ENCODE data around the gene NEAT1.

NEAT1 gene

DNA sequence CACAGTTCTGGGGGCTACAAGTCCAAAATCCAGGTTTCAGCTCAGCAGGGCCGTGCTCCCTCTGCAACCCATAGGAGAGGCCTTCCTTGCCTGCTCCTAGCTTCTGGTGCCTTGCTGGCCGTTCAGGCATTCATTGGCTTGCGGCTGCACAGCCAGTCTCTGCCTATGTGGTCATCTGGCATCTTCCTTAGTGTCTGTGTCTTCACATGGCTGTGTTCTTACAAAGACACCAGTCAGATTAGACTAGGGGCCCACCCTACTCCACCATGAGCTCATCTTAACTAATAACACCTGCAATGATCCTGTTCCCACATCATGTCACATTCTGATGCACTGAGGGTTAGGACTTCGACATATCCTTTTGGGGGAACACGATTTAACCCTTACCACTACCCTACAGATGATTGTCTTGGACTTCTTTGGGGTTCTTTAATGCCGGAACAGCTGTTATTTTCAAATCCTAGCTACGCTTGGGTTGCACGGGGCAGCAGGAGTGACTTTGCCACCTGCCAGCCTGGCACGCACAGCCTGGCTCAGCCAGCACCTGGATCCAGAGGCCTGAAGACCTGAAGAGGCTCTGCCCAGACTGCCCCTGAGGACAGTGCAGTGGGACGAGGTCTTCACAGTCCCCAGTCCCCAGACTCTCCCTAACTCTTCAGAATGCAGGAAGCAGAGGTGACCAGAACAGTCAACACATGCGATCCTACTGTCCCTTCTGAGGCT, 7.7 kb upstream of the NEAT1 start:
- H2AFZ ChIP-seq (ENCODE audit: low read length): no peak overlapping the region
- H3K9ac ChIP-seq (ENCODE audit: low read depth, low read length, poor library complexity, severe bottlenecking): no peak overlapping the region
- H3K4me2 ChIP-seq (ENCODE audit: low read depth, low read length, poor library complexity, severe bottlenecking): no peak overlapping the region
- TF ChIP-seq, protein P1, sequence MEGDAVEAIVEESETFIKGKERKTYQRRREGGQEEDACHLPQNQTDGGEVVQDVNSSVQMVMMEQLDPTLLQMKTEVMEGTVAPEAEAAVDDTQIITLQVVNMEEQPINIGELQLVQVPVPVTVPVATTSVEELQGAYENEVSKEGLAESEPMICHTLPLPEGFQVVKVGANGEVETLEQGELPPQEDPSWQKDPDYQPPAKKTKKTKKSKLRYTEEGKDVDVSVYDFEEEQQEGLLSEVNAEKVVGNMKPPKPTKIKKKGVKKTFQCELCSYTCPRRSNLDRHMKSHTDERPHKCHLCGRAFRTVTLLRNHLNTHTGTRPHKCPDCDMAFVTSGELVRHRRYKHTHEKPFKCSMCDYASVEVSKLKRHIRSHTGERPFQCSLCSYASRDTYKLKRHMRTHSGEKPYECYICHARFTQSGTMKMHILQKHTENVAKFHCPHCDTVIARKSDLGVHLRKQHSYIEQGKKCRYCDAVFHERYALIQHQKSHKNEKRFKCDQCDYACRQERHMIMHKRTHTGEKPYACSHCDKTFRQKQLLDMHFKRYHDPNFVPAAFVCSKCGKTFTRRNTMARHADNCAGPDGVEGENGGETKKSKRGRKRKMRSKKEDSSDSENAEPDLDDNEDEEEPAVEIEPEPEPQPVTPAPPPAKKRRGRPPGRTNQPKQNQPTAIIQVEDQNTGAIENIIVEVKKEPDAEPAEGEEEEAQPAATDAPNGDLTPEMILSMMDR (conservative IDR thresholded peaks at IDR 0.05; ENCODE audit: low read length): no peak
- TF ChIP-seq EZH2phosphoT487 (IDR thresholded peaks at IDR 0.05; ENCODE audit: borderline replicate concordance): no peak
- H3K36me3 ChIP-seq (ENCODE audit: insufficient read depth, low read length): peaks cover 19% of the 10 kb centered on the region; the same call in 1 of the 2 replicates
- no peak overlapping the region for H3K4me3 ChIP-seq (ENCODE audit: low read length, poor library complexity, severe bottlenecking)
- H3K27me3 ChIP-seq (ENCODE audit: insufficient read depth, low read length, poor library complexity, severe bottlenecking): no peaks in the 10 kb centered on the region
- H3K9me3 ChIP-seq (ENCODE audit: insufficient read depth, low read depth, low read length): no peaks in the 10 kb centered on the region
- peaks cover 21% of the 10 kb centered on the region for H3K79me2 ChIP-seq (ENCODE audit: insufficient read depth, low read length)
- peaks cover 37% of the 10 kb centered on the region for H3K4me1 ChIP-seq (ENCODE audit: insufficient read depth, low read length, poor library complexity, severe bottlenecking)
- H4K20me1 ChIP-seq (ENCODE audit: insufficient read depth, low read length, poor library complexity, severe bottlenecking): no peaks in the 10 kb centered on the region
- H3K9me2 ChIP-seq (replicated peaks; ENCODE audit: low read depth, low read length): no peaks in the 10 kb centered on the region
- peaks cover 4% of the 10 kb centered on the region for H3F3A ChIP-seq (ENCODE audit: low read depth)

DNA sequence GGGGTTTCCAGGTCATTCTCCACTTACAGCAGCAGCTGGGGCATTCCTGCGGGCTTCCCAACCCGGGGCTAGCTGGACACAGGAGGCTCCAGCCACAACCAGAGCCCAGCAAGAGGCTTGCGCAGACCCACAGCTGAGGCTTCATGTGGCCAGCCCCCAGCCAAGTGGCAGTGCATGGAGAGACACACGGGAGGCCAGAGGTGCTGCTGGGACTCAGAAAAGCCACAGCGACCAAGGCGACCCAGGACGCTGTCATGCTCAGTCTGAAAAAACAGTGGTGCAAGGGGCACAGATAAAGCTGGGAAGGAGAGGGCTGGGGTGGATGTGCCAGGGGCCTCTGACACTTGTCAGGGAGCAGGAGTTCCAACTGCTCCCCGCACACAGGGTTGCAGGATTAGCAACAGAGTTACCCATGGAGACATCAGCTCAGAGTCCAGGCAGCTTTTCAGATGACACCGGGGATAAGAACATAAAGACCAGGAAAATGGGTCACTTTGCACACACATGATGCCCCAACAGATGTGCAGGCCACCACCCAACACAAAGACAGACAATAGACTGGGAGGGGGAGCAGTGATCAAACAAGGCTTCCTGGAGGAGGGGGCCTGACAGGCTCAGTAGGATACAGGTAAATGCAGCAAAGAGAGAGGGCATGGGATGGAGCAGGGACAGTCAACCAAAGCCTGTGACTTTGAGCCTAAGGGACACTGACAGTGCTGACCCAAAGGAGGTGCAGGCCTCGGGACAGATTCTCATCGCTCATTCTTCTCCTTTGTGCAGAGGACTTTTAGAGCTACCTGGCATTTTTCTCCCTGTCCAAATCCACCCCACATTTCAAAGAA, 6.9 kb upstream of the NEAT1 start:
- Histone ChIP-seq H2AFZ (ENCODE audit: low read length) (peak overlapping the region; percentile 91), H3K36me3 (ENCODE audit: insufficient read depth, low read length) (peaks cover 17% of the 10 kb centered on the region; the same call in 1 of the 2 replicates), H3K9me3 (ENCODE audit: insufficient read depth, low read depth, low read length) (no peaks in the 10 kb centered on the region), H3K4me1 (ENCODE audit: insufficient read depth, low read length, poor library complexity, severe bottlenecking) (peaks cover 45% of the 10 kb centered on the region), H3K4me3 (ENCODE audit: low read length, poor library complexity, severe bottlenecking) (peak overlapping the region; percentile 94), H3K79me2 (ENCODE audit: insufficient read depth, low read length) (peaks cover 24% of the 10 kb centered on the region), H3K9me2 (replicated peaks; ENCODE audit: low read depth, low read length) (no peaks in the 10 kb centered on the region), H4K20me1 (ENCODE audit: insufficient read depth, low read length, poor library complexity, severe bottlenecking) (no peaks in the 10 kb centered on the region), H3K9ac (ENCODE audit: low read depth, low read length, poor library complexity, severe bottlenecking) (peak overlapping the region; percentile 100), H3K27me3 (ENCODE audit: insufficient read depth, low read length, poor library complexity, severe bottlenecking) (no peaks in the 10 kb centered on the region), H3K4me2 (ENCODE audit: low read depth, low read length, poor library complexity, severe bottlenecking) (peak overlapping the region; percentile 99), H3F3A (ENCODE audit: low read depth) (peaks cover 4% of the 10 kb centered on the region)
- TF ChIP-seq, protein P1 (conservative IDR thresholded peaks at IDR 0.05; ENCODE audit: low read length): no peak
- TF ChIP-seq EZH2phosphoT487 (IDR thresholded peaks at IDR 0.05; ENCODE audit: borderline replicate concordance): no peak

DNA sequence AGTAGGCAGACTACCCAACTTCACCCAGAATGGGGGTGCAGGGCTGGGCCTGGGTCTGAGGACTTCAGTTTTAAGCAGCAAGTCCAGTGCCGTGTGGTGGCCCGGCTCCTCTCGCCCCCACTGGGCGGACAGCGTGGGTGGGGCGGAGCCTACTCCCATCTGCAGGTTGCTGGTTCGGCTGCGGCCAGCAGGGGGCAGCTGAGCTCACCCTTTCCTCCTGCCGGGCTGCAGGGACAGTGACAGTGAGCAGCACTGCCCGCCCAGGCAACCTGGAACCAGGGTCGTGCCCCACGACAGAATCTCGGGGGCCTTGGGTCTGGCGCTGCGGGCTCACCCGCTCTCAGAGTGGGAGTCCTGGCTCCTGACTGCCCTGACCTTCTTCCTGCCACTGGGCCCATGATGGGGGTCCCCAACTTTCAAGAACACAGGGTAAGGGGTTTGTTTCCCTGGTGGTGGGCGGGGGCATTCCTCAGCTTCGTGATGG, 6.2 kb upstream of the NEAT1 start:
- Histone ChIP-seq H3K9me2 (replicated peaks; ENCODE audit: low read depth, low read length) (no peaks in the 10 kb centered on the region), H2AFZ (ENCODE audit: low read length) (peak overlapping the region; percentile 91), H3K9ac (ENCODE audit: low read depth, low read length, poor library complexity, severe bottlenecking) (peak overlapping the region; percentile 100), H3K4me2 (ENCODE audit: low read depth, low read length, poor library complexity, severe bottlenecking) (peak overlapping the region; percentile 99), H4K20me1 (ENCODE audit: insufficient read depth, low read length, poor library complexity, severe bottlenecking) (no peaks in the 10 kb centered on the region), H3K4me3 (ENCODE audit: low read length, poor library complexity, severe bottlenecking) (peak overlapping the region; percentile 94), H3K27me3 (ENCODE audit: insufficient read depth, low read length, poor library complexity, severe bottlenecking) (no peaks in the 10 kb centered on the region), H3K79me2 (ENCODE audit: insufficient read depth, low read length) (peaks cover 30% of the 10 kb centered on the region), H3F3A (ENCODE audit: low read depth) (peaks cover 4% of the 10 kb centered on the region), H3K4me1 (ENCODE audit: insufficient read depth, low read length, poor library complexity, severe bottlenecking) (peaks cover 51% of the 10 kb centered on the region), H3K9me3 (ENCODE audit: insufficient read depth, low read depth, low read length) (no peaks in the 10 kb centered on the region), H3K36me3 (ENCODE audit: insufficient read depth, low read length) (peaks cover 11% of the 10 kb centered on the region; the same call in 1 of the 2 replicates)
- no peak for TF ChIP-seq EZH2phosphoT487 (IDR thresholded peaks at IDR 0.05; ENCODE audit: borderline replicate concordance)
- TF ChIP-seq, protein P1 (conservative IDR thresholded peaks at IDR 0.05; ENCODE audit: low read length): peak; percentile 86
